H1 (cell line): ENCODE results near the gene ZNF277.

ENCODE experiments used
- CHD1 ChIP-seq: IDR thresholded peaks from 2 replicates; pipeline ENCODE4 v1.6.1; 2012; ENCODE audit warnings: low read depth, low read length, improper control_type of control experiment
- CTCF ChIP-seq, 3 experiments: IDR thresholded peaks; 1 replicate in 2 of 3; 2 replicates in 1 of 3; pipeline versions ENCODE4 v1.5.1 to v1.6.1; 2011; ENCODE audit warnings: low read length in 3 of 3, mild to moderate bottlenecking in 3 of 3, inconsistent platforms in 2 of 3, low read depth in 1 of 3, moderate library complexity in 1 of 3; ENCODE audit not compliant: insufficient read depth in 1 of 3; ENCODE audit errors: control extremely low read depth in 1 of 3
- EZH2 ChIP-seq: fragments of 200-600 bp; sonication (generic); IDR thresholded peaks from 2 replicates; pipeline ENCODE4 v1.7.1; 2012; ENCODE audit warnings: low read depth, mild to moderate bottlenecking, moderate library complexity, low read length, inconsistent platforms; ENCODE audit not compliant: severe bottlenecking
- POLR2A ChIP-seq, 2 experiments: IDR thresholded peaks; 1 replicate in 1 of 2; 2 replicates in 1 of 2; pipeline ENCODE4 v1.6.1; 2011; ENCODE audit warnings: low read depth in 2 of 2, low read length in 2 of 2, mild to moderate bottlenecking in 2 of 2; ENCODE audit errors: control extremely low read depth in 1 of 2
- ZNF274 ChIP-seq: IDR thresholded peaks from 2 replicates; pipeline ENCODE4 v1.7.0; 2012; ENCODE audit warnings: low read length, borderline replicate concordance; ENCODE audit errors: extremely low read depth

- TF ChIP-seq POLR2A (IDR thresholded peaks at IDR 0.05; ENCODE audit: control extremely low read depth in 1 of 2, low read depth in 2 of 2, low read length in 2 of 2) (no peak), CTCF (IDR thresholded peaks at IDR 0.05; ENCODE audit: control extremely low read depth in 1 of 3, insufficient read depth in 1 of 3, low read depth in 1 of 3, low read length in 3 of 3) (no peak), EZH2 (no peak), ZNF274 (no peak), CHD1 (no peak)
Observed at GRCh38 chr7:112279042-112279441, 72.5 kb downstream of the ZNF277 start.
